Measurements from ENCODE around the gene ZNF768.

Gene ZNF768

GRCh38 chr16:30474074-30474452 is 52.3 kb downstream of the ZNF768 start:
- in situ Hi-C loops (cut with MboI; ENCODE audit: low sequenced_read_pairs) = no loop called here

All from hTERT RPE-1 (cell line).